ENCODE data around the gene PNPT1.

PNPT1 gene

DNA sequence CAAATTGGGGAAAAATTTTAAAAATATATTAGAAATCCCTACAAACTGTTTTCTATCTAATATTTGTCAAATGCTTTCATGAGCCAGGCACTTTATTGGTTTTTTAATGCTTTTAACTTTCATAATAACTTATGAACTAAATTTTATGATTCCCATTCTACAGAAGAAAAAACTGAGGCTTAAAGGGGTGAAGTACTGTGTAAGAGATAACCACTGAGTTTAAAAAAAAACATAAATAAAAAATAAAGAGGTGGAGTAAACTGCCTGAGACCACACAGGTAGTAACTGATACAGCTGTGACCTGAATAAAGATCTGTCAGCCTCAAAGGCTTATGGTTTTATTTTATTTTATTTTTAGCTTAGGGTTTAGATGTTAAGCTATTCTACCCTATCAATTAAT lies 24.7 kb downstream of the PNPT1 start:
- no peak for DNase-seq (ENCODE audit: low read depth)

DNA sequence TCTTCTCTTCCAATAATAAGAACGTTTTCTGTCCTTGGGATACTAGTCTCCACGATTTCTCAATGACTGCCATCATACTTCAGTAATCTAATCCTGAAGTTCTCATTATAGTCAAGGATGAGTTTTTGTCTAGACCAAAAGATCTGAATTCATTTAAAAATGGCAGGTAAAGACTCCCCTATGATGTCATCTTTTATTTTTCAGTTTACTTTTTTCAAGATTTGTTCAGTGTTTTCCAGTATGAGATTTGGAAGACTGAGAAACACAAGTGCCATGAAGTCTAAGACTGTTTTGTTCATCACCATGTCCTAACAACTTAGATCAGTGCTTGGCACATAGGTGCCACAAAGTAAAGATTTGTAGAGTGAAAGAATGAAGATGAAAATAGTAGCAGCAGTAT lies 40.4 kb downstream of the PNPT1 start:
- no peak for DNase-seq (ENCODE audit: low read depth)

DNA sequence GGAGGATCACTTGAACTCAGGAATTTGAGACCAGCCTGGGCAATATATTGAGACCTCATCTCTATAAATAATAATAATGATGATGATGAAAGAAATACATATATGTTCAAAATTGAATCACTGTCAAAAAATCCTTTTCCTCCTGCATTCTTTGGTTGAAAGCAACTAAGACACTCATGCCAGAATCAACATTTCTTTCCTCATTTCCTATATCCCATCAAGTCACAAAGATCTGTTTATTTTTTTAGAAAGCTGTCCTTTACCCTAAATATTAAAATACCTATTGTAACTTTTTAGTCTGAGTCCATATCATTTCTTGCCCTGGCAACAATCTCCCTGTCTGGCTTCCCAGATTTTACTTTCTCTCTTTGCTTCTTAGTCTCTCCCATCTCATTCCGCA lies 44.4 kb downstream of the PNPT1 start:
- no peak for DNase-seq (ENCODE audit: low read depth)

DNA sequence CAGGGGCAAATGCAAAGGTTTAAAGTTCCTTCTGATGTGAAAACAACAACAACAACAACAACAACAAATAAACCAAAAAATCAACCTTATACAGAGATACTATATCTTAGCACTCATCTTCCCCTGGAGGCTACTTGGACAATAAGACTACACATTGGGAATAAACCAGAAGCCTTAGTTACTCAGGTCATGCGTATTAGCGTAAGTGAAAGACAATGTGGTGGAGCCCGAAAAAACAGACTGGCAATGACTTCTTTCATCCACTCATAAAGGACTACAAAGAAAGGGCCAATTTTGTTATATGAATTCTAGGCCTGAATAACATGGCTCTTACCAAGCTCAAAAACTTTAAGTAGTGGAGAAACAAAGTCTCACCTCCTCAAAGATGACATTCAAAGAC lies 56.8 kb downstream of the PNPT1 start:
- DNase-seq (ENCODE audit: low read depth) = no peak

DNA sequence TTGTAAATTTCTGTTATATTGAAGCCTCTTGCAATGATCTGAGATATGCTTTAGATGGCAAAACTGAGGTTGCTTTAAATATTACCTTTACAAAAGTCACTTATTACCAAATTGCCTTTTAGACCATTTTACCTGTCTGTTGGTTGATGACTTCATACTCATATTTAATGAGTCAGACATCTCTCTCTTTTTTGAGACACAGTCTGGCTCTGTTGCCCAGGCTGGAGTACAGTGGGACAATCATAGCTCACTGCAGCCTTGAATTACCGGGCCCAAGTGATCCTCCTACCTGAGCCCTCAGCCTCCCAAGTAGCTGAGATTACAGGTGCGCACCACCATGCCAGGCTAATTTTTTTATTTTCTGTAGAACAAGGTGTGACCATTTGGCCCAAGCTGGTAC lies 64.7 kb downstream of the PNPT1 start:
- no peak for DNase-seq (ENCODE audit: low read depth)

DNA sequence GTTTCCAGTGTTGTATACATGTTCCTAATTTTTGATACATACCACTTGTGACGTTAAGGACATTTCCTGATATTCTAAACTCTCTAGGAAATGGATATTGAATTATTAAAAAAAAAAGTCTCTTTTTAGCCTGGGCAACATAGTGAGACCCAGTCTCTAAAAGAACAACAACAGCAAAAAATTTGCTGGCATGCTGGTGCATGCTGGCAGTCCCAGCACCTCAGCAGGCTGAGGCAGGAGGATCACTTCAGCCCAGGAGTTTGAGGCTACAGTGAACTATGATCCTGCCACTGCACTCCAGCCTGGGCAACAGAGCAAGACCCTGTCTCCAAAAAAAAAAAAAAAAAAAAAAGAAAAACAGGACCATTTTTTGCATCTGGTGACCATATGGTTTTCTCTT lies 65.7 kb downstream of the PNPT1 start:
- DNase-seq (ENCODE audit: low read depth) = no peak

DNA sequence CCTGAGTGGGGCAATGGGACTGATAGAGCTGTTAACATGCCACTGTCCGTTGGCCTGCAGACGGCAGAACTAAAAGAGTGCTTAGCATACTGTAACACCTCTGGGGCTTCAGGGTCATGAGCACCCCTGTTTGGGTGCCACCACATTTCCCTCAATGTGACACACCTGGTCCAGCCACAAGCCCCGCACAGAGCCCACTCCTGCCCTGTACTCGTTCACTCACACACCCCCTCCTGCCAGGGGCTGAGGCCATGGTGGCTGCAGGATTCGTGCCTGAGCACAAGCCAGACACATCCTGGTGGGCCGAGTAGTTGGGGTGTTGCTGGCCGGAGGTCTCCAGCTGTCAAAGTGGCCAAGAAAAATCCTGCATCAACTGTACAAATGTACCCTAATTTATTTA lies 71.8 kb downstream of the PNPT1 start:
- DNase-seq (ENCODE audit: low read depth) = no peak

DNA sequence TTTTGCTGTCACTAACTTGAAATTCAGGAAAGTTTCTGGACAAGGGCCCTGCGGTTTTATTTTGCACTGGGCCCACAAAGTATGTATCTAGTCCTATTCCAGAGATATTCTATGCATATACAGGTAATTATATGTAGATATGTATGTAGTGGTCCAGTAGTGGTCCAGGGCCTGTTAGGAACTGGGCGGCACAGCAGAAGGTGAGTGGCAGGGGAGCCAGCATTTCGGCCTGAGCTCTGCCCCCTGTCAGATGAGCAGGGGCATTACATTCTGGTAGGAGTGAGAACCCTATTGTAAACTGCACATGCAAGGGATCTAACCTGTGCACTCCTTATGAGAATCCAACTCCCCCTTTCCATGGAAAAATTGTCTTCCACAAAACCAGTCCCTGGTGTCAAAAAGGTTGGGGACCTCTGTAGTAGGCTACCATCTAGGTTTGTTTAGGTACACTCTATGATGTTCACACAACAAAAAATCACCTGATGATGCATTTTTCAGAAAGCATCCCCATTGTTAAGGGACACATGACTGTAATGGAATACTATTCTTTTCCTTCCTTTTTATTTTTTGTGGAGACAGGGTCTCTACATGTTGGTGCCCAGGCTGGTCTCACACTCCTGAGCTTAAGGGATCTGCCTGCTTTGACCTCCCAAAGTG lies 73.4 kb downstream of the PNPT1 start:
- no peak for DNase-seq (ENCODE audit: low read depth)

DNA sequence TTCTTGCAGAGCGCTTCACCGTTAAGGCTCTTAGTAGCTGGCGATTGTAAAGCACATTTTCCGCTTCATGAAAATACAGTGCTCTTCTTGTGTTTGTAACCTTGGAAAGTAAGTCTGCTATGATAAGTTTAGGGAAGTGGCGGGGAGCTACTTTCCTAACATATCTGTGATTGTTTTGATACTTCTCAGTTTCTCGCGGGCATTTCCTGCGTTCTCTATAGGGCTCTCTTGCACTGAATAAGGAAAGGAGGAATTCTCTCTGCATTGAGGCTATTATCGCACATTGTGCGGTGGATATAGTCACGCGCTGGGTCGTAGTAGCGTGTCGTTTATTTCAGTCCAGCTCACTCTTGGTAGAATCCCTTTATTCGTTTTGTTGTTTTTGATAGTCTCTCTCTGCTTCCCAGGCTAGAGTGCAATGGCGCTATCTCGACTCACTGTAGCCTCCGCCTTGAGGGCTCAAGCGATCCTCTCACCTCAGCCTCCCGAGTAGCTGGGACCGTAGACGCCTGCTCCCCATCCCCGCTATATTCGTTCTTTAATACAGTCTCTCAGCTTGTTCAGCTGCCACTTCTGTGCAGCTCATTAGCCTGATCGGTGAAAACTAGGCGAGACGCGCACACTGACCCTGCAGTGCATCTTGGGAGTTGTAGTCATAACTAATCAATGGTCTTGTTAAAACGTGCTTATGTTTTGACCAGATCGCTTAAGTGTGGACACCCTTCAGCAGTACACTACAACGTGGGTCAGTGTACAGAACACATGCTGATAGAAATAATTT lies 75.2 kb downstream of the PNPT1 start:
- peak; percentile 7 for DNase-seq (ENCODE audit: low read depth)

DNA sequence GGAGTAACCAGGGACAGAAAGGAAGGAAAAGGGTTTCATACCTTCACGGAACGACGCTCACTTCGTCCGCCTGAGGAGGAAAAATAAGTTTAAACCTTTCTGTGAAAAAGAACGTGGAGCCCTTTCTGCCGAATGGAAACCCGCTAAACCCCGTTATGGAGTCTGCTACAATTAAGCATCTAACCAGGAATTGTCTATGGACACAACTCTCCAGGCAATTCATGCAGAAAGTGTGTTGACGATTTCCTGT lies 75.7 kb downstream of the PNPT1 start:
- no peak for DNase-seq (ENCODE audit: low read depth)

DNA sequence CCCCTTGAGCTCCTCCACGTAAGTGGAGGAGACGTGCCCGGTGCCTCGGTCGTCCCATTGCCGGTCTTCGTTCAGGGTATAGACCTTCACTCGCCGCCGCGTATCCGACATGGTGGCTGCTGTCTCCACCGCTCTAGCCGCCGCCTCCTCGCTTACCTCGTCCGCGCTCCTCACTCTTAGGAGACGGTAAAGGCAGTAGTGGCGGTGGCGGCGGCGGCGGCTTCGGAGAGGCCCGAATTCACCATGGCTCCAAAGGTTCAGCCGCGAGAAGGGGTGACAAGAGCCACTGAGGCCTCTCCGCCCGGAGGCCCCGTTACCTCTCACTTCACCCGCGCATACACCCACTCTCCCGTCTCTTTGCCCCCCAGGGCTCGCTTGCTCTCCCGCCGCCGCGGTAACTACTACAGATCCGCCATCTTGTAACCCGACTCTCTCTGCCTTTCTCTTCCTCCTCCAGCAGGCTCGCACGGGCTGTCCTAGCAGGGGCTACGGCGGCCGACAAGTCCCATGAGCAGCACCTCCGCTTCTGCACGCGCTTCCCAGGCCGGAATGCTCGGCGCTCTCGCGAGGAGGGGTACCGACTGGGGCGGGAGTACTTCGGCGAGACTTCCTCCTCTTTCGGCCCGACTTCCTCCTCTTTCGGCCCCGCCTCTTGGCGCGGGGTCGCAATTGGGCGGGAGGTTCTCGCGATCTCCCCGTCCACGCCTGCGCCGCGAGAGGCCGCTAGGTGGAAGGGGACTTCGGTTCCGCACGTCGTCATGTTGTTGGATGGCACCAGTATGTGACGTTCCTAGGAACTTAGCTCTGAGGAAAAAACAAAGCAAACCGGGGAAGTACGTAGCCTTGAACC lies 76.2 kb downstream of the PNPT1 start, which contains the start of gene PPP4R3B:
Gene PPP4R3B, minus strand, starts transcription at position 448 of the 850 bp plus-strand sequence. Its CDS starts 337 bp downstream, at position 111.
- DNase-seq (ENCODE audit: low read depth) = peak; percentile 100

DNA sequence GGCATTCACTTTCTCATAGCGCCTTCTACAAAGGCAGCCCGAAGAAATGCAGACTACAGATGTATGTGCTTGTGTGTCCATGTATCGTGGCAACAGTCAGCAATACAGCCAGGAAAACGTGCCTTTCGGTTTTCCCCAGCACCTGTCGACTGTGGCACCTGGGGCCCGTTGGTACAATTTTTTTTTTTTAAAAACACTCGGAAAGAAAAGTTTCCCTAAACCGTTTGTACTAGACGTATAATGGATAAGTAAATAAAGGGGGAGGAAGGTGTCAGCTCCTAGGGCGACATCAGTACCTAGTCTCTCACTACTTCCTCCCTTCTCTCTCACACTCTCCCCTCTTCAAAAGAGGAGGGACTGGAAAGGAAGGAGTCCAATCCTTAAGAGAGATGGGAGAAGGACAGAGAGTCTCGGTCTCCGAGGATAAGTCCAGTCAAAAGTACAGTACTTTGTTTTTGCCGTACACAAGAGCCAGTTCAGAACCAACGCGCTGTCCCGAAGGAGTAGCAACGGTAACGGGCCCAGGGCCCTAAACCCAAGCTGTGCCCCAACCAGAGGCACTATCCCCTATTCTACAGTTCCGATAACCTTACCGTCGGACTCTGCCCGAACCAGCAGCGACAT lies 77.0 kb downstream of the PNPT1 start:
- DNase-seq (ENCODE audit: low read depth) = peak; percentile 35

DNA sequence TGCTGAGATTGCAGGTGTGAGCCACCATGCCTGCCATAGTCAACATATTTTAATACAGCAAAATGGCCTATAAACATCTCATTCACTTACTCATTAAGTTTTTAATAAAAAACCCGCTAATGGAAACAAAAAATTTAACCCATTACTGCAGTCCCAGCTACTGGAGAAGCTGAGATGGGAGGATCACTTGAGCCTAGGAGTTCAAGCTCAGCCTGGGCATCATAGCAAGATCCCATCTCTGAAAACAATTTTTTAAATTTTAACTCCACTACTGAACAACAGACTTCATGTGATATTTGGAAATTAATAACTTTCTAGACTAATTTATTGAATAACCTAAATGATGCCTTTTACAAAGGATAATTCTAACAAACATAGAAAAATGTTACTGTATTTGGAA lies 81.6 kb downstream of the PNPT1 start:
- DNase-seq (ENCODE audit: low read depth) = no peak

DNA sequence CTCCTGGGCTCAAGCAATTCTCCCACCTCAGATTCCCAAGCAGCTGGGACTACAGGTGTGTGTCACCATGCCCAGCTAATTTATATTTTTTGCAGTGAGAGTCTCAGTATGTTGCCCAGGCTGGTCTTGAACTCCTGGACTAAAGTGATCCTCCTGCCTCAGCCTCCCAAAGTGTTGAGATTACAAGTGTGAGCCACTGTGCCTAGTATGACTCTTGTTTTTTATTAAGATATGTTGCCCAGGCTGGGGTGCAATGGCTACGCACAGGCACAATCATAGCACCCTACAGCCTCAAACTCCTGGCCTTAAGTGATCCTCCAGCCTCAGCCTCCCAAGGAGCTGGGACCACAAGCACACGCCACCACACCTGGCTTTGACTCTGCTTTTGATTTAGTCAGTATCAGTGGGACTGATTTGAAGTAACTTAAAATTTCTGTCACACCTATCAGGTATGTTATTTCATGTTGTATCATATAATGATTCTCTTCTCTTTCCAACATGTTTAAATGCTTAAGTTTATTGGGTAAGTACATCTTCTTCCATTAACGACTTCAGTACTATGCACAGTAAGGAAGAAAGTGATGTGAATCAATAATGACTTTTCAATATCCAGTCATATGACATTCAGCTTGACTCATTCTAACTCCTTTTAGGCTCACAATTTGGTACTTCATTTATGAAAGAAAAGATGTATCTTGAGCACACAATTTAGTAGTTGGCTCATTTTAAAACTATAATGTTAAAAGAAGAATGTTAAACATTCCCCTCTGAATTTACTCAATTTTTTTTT lies 82.5 kb downstream of the PNPT1 start:
- no peak for DNase-seq (ENCODE audit: low read depth)

DNA sequence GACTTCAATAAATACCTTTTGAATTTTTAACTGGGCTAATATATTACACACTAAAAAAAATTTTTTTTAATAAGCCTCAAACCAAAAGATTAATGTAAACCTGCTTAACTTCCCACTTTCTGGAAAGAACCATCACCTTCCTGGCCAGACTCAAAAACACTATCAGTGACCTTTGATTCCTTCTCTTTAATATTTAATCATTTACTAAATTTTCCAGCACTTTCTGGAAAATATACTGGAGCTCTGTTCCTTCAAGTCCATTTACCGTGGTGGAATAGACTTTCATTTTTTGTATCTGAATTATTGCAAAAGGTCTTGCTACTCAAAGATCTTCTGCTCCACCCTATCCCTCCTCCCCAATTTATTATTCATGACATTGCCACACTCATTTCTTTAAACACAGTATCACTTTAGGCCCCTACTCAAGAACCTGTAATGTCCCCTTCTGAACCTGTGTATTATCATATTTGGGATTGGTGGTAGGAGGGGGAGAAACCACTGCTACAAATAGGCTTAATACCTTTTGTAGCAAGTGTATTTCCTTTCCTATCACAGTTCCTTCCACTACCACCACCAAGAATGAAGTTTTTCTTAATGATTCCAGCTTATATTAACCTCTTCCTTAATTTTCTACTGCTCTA lies 83.6 kb downstream of the PNPT1 start:
- DNase-seq (ENCODE audit: low read depth) = no peak

DNA sequence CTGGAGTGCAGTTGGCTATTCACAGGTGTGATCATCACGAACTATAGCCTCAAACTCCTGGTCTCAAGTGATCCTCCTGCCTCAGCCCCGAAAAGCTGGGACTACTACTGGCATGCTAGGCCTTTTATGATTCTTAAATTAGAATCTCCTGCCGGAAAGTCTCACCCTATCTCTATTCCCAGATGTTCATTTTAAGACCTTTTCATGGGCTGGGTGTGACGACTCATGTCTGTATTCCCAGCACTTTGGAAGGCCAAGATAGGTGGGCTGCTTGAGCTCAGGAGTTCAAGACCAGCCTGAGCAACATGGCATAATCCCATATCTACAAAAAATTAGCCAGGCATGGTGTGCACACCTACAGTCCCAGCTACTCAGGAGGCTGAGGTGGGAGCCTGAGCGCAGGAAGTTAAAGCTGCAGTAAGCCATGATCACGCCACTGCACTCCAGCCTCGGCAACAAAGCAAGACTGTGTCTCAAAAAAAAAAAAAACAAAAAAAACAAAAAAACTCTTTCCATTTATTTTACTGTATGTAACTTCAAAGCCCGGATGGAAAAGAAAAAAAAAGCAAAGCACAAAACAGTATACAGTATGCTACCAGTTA lies 84.3 kb downstream of the PNPT1 start:
- no peak for DNase-seq (ENCODE audit: low read depth)

DNA sequence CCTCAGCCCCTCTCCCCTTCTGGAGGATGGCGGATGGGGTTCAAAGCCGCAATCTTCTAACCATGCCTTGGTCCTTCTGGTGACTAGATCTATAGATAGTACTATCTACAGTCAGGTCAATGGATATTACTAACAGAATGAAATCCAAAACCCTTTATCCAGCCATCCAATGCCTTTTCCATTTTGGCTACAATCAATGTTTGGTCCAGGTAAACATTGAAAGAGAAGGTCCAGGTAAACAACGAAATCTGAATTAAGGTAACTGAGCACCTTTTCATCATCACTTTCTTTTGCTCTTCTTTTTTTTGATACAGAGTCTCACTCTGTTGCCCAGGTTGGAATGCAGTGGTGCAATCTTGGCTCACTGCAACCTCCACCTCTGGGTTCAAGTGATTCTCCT lies 85.9 kb downstream of the PNPT1 start:
- no peak for DNase-seq (ENCODE audit: low read depth)

DNA sequence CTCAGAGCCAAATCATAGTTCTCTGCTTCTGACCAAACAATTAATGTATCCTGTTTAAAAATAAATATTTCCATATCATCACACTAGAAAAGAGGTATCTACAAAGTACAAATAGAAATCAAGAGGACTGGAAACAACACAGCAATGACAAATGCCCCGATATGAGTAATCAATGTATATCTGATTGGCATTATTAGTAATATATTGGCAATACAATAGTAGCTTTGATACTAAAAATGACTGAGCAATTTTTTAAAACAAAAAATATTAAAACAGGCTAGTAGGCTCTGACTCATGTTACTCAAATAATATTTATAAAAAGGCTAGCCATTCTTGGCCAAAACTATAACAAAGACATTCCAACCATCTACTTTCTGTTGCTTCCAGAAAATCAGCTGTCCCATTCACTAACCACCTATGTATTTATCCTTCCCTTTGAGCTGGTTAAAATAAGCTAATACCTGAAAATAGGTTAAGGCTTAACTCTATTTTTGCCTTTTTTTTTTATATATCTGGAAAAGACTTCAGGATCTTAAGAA lies 89.5 kb downstream of the PNPT1 start:
- no peak for DNase-seq (ENCODE audit: low read depth)

DNA sequence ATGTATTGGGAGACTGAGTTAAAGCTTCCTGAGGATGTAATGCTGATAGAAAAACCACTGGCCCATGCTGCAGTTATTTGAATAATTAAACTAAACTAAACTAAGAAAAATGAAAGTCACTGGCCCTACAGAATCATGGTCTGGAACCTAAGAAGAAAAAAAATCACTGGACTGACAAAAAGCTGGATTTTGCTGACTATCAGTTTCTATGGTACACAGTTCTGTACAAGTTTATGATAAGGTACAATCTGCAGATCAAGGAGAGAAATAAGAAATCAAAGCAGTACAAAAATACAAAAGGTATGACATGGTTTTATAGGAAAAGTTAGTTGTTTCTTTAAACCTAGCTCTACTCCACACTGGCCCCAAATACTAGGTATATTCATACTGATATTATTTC lies 91.8 kb downstream of the PNPT1 start:
- no peak for DNase-seq (ENCODE audit: low read depth)

DNA sequence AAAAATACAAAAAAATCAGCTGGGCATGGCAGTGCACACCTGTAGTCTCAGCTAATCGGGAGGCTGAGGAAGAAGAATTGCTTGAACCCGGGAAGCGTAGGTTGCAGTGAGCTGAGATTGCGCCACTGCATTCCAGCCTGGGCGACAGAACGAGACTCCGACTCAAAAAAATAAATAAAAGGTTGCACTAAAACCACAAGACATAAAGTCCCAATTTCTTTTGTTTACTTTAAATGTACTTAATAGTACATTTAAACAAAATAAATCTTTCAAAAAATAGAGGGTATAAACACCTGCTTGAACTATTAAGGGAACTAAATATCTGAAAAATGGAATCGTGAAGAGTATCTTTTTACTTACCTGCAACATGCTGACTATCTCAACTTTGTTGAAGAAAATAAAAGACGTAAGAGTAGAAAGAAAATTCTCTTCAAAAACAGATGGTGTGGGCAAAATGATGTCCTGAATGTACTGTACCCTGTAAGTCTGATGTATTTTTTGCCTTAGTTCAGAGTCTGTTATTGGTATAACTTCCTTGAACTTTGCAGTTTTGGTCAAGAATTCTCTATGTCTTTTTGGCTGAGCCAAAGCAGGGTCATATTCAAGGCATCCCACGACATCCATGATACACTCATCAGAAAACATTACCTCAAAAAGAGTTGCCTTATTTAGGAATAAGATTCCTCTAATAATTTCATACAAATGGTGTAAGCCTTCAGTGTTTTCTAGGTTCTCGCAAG lies 95.4 kb downstream of the PNPT1 start:
- DNase-seq (ENCODE audit: low read depth) = no peak
